Measurements from ENCODE around the gene L3MBTL4. TPM values are rescaled to one million over a fixed set of nuclear protein-coding genes. Genes with fewer than 3 reads are reported as not detected.

Gene L3MBTL4
- polyA plus RNA-seq, 1 donor from 2014 or later, result 0.61 TPM

DNA sequence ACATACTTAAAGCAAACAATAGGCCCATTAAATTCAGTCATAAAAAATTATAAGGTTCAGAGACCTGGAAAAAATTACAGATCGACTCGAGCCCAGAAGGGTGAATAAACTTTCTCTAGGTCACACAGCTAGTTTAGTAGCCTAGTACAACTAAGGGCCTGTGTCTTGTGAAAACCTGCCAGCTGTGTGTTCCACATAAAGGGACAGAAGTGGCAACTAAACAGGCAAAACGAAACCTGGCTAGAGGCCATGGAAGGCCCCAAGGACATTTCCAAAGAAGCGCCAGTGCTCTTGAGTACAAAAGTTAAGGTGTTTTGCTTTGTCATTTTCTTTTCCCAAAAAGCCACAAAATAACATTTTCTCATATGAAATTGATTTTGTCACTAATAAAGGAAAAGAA lies 164.9 kb downstream of the L3MBTL4 start:
- H3K9me3 Mint-ChIP-seq, result peaks cover 3 to 8% (median 7%) of the 10 kb centered on the region in 3 donors
- no peak overlapping the region for H3K4me3 Mint-ChIP-seq
- H3K4me1 Mint-ChIP-seq, result no peaks in the 10 kb centered on the region
- H3K27me3 Mint-ChIP-seq, result no peaks in the 10 kb centered on the region
- no peak overlapping the region for H3K27ac Mint-ChIP-seq
- no peaks in the 10 kb centered on the region for H3K36me3 Mint-ChIP-seq

DNA sequence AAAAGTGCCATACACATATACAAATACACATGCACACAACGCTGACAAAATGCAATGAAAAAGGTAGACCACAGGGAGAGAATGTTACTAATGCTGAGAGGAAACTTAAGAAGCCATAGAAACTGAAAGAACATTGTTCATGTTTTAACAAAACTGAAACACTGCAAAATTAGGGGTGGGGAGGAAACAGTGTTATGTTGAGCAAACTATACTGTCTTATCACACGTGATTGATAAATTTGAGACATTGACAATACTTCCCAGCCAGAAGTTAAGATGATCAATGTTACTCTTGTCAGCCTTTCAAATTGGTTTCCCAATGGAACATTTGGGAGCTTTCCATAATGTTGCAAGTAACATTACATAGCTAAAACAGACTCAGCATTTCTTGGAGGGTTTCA lies 165.5 kb downstream of the L3MBTL4 start:
- Mint-ChIP-seq H3K27me3 (no peaks in the 10 kb centered on the region), H3K27ac (no peak overlapping the region), H3K36me3 (no peaks in the 10 kb centered on the region), H3K9me3 (peaks cover 3 to 7% (median 3%) of the 10 kb centered on the region in 3 donors), H3K4me3 (no peak overlapping the region), H3K4me1 (no peaks in the 10 kb centered on the region)

DNA sequence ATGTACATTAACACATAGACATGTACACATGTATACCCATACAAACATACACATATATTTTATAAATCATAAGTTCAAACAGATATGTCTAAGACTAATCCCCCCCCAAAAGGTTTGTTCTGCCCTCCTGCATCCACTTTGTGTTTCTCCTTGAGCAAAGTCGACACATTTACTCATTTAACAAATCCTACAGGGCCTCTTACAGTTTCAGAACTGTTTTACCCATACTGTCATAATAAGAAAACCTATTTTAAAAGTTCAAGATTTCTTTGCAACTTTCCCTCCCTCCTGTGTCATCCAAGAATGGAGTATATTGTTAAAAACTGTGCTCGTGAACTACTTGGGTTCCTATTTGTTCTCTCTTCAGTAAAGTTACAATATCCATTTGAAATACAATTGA lies 166.7 kb downstream of the L3MBTL4 start:
- no peak overlapping the region for H3K4me3 Mint-ChIP-seq
- no peaks in the 10 kb centered on the region for H3K36me3 Mint-ChIP-seq
- H3K27ac Mint-ChIP-seq, result no peak overlapping the region
- peaks cover 3% of the 10 kb centered on the region in 3 donors for H3K9me3 Mint-ChIP-seq
- no peaks in the 10 kb centered on the region for H3K27me3 Mint-ChIP-seq
- no peaks in the 10 kb centered on the region for H3K4me1 Mint-ChIP-seq

DNA sequence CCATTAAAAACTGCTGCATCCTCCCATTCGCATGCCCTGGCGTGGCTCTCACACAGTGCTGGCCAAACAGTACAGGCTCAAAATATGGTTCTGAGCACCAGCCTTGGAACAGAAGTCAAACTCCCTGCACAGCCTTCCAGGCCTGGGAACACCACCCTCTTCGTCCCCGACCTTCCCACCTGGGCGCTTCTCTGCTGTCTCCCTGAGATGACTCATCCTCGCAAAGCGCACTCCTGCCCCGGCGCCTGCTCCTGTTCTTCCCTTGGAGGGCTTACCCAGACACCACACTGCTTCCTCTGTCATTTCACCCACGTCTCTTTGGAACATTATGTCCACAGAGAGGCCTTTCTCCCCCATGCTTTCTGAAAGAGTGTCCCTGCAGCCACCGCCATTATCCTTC lies 172.7 kb downstream of the L3MBTL4 start:
- peaks cover 0 to 5% (median 3%) of the 10 kb centered on the region in 3 donors for H3K9me3 Mint-ChIP-seq
- H3K4me1 Mint-ChIP-seq, result no peaks in the 10 kb centered on the region
- H3K27ac Mint-ChIP-seq, result no peak overlapping the region
- H3K4me3 Mint-ChIP-seq, result no peak overlapping the region
- H3K36me3 Mint-ChIP-seq, result no peaks in the 10 kb centered on the region
- no peaks in the 10 kb centered on the region for H3K27me3 Mint-ChIP-seq

DNA sequence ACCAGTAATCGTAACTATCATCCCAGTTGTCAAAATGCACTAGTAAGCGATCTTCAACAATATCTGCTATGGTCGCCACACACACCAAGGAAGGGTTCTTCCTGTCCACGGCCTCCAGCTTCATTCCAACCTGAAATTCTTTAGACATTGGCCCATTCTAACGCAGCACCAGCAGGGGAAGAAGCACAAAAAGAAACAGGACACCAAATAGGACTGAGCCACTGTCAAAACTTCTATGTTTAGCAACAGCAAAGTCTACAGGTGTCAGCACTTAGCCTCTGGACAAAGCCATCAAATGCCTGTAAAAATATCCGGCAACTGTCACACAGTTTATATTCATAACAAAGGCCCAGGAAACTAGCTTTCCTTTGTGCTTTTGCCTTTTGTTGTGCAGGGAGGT lies 175.0 kb downstream of the L3MBTL4 start:
- peaks cover 3 to 5% (median 4%) of the 10 kb centered on the region in 3 donors for H3K9me3 Mint-ChIP-seq
- no peaks in the 10 kb centered on the region for H3K4me1 Mint-ChIP-seq
- H3K27ac Mint-ChIP-seq, result no peak overlapping the region
- no peaks in the 10 kb centered on the region for H3K36me3 Mint-ChIP-seq
- no peak overlapping the region for H3K4me3 Mint-ChIP-seq
- H3K27me3 Mint-ChIP-seq, result no peaks in the 10 kb centered on the region

DNA sequence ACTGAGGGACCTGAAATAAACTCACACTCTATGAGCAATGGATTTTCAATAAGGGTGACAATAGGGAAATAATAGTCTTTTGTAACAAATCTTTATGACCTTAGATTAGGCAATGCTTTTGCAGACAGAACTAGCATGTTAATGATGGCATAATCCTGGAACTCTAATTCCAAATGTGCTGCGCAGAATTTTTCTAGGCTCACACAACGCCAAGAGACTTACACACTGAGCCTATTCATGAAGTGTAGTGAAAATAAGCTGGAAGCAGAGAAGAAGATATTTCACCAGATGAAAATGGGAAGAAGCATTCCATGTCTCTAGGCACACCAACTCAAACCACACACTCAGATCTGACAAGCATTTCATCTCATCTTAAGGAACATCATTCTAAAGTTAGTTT lies 178.5 kb downstream of the L3MBTL4 start:
- H3K4me3 Mint-ChIP-seq, result no peak overlapping the region
- no peaks in the 10 kb centered on the region for H3K4me1 Mint-ChIP-seq
- H3K27me3 Mint-ChIP-seq, result no peaks in the 10 kb centered on the region
- no peak overlapping the region for H3K27ac Mint-ChIP-seq
- H3K36me3 Mint-ChIP-seq, result peaks cover 2% of the 10 kb centered on the region
- H3K9me3 Mint-ChIP-seq, result peaks cover 3 to 8% (median 6%) of the 10 kb centered on the region in 3 donors

DNA sequence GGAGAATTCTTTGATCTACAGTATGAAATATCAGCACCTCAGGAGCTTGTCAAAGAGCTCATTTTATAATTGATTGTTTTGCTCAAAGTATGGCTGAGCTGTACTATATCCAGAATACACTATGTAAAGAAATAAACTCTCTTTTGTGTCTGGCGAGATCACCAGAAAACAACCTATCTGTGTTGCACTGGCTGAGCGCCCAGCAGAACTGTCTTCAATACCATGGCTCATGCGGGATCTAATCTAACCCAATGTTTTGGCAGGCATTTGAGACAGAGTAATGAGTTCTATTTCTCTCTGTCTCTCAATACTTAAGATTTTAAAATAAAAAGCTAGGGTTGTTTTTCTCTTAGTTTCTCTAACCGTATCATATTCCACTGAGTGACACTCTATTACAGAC lies 192.4 kb downstream of the L3MBTL4 start:
- no peaks in the 10 kb centered on the region for H3K4me1 Mint-ChIP-seq
- no peak overlapping the region for H3K4me3 Mint-ChIP-seq
- H3K36me3 Mint-ChIP-seq, result no peaks in the 10 kb centered on the region
- no peaks in the 10 kb centered on the region for H3K27me3 Mint-ChIP-seq
- peaks cover 2 to 9% (median 6%) of the 10 kb centered on the region in 3 donors for H3K9me3 Mint-ChIP-seq
- H3K27ac Mint-ChIP-seq, result no peak overlapping the region

DNA sequence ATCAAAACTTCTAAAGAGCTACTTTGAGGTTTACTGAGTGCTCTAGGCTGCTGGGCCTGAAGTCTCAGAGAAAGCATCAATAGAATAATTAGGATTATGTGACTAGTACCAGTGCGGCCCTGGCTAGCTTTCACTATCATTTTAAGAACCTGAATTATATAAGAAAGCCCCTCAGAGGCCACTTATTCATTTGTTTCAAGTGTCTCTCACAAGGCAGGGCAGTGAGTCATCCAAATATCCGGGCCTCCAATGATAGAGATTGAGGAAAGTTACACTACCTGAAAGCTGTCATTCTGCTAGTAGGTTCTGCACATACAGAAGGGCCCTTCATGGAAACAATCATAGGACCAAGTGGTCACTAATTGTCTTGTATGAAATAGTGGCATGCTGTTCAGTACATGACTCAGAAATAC lies 193.1 kb downstream of the L3MBTL4 start:
- Mint-ChIP-seq H3K4me3 (no peak overlapping the region), H3K27ac (no peak overlapping the region), H3K9me3 (peaks cover 2 to 11% (median 6%) of the 10 kb centered on the region in 3 donors), H3K27me3 (no peaks in the 10 kb centered on the region), H3K36me3 (no peaks in the 10 kb centered on the region), H3K4me1 (no peaks in the 10 kb centered on the region)

DNA sequence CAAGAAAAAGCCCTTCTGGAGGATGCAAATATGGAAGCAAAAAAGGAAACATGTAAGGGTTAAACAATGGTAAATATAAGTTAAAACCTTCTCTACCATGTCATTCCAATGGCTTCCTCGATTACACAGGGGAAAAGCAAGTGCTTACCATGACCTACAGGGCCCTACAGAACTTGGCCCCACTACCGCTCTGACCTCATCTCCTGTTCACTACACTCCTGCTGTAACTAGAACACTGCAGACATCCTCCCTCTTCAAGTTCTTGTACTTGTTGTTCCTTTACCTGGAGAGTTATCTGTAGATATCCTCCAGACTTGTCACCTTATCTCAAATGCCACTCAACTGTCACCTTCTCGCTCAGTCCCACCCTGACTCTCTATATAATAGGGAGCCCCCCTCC lies 194.6 kb downstream of the L3MBTL4 start:
- Mint-ChIP-seq H3K27me3 (no peaks in the 10 kb centered on the region), H3K4me3 (no peak overlapping the region), H3K36me3 (no peaks in the 10 kb centered on the region), H3K4me1 (no peaks in the 10 kb centered on the region), H3K27ac (no peak overlapping the region), H3K9me3 (peaks cover under 1 to 11% (median 6%) of the 10 kb centered on the region in 3 donors)

DNA sequence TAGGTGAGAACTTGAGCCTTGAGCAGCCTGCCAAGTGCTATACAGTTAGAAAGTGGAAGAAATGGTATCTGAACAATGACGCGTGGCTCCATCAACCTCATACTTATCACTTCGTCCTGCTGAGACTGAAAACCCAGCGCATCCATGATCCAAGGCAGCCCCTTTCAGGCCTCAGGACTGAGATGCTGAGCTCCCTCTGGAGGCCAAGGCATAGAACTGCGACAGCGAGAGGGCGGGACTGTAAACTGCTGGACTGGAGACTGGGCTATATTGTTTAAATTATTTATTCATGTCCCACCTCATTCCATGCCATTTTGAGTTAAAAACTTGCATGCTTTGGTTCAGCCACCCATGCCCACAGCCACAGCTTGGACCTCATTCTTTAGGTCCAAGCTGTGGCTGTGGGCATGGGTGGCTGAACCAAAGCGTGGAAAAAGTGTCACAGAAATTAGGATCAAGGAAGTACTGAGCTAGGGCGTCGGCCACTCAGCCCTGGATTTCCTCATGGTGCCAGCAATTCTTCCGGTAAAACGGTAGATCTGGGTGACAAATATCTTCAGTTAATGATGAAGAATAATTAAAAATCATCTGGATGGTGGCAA lies 195.5 kb downstream of the L3MBTL4 start:
- H3K9me3 Mint-ChIP-seq, result peaks cover 0 to 4% (median 0%) of the 10 kb centered on the region in 3 donors
- H3K27ac Mint-ChIP-seq, result no peak overlapping the region
- no peaks in the 10 kb centered on the region for H3K27me3 Mint-ChIP-seq
- H3K4me1 Mint-ChIP-seq, result no peaks in the 10 kb centered on the region
- H3K4me3 Mint-ChIP-seq, result no peak overlapping the region
- H3K36me3 Mint-ChIP-seq, result no peaks in the 10 kb centered on the region

DNA sequence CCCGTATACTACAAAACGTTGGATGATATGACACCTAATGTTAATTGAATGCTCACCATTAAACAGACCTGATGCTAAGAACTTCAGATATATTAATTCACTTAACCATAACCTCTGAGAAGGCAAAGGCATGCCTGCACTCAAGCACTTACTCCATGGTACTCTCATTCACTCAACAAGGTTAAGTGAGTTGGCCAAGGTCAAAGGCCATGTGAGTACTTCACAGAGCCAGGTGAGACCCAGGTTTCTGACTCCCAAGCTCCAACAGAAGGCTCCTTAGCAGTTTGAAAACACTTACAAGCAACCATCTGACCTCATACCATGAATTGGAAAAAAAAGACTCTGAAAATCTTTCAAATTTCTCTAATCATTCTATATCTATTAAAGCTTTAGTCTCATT lies 198.8 kb downstream of the L3MBTL4 start:
- no peaks in the 10 kb centered on the region for H3K4me1 Mint-ChIP-seq

DNA sequence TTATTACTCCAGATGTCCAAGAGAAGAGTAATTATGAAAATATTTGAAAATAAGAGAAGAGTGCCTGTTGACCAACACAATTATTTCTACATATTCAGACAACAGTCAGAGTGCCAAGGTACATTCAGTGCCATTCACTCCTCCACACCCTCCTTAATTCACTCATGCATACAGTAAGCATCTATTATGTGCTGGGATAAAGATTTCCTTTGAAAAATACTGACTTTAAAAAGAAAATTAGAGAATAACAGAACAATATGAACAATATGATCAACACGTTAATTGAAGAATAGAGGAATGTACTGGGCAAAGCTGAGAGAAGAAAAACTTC lies 203.6 kb downstream of the L3MBTL4 start:
- H3K4me3 Mint-ChIP-seq, result no peak overlapping the region
- H3K36me3 Mint-ChIP-seq, result no peaks in the 10 kb centered on the region
- no peak overlapping the region for H3K27ac Mint-ChIP-seq
- H3K9me3 Mint-ChIP-seq, result peaks cover 0 to 2% (median 0%) of the 10 kb centered on the region in 3 donors
- H3K4me1 Mint-ChIP-seq, result no peaks in the 10 kb centered on the region
- no peaks in the 10 kb centered on the region for H3K27me3 Mint-ChIP-seq

More for the DNA sequence above, 198.8 kb downstream of the L3MBTL4 start:
- Mint-ChIP-seq H3K27ac (no peak overlapping the region), H3K9me3 (peaks cover 0 to 4% (median 0%) of the 10 kb centered on the region in 3 donors), H3K4me3 (no peak overlapping the region), H3K36me3 (no peaks in the 10 kb centered on the region), H3K27me3 (no peaks in the 10 kb centered on the region)

DNA sequence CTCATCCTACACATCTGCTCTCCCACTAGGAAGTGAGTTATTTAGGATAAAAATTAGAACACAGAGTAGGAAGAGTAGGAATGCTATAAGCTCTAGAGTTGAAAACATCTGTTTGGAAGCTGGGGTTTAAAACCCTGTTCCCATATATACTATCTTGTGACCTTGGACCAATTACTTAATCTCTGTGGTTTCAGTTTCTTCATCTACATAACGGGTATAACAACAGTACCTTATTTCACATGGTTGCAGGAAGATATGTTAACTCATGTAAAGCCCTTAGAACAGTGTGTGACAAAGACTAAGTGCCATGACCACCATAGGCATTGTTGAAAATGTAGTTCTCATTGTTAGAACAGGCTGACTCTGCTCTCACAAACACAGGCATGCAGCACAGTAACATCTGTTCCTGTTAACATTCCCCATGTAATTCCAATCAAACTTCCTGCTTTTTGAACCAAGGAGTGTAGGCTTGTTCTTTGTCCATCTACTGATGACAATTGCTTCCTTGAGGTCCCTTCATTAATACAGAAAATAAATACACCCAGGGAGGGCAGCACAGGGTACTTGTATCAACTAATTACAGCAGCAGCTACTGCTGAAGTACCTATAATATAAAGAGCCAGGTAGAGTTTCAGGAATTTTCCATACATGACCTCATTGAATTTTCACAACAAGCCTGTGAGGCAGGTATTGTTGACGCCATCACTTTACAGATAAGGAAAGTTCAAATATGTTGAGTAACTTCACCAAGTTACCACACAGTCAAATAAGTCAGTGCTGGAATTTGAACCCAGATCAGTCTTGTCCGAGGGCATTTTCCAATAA lies 204.2 kb downstream of the L3MBTL4 start:
- no peak overlapping the region for H3K4me3 Mint-ChIP-seq
- no peaks in the 10 kb centered on the region for H3K4me1 Mint-ChIP-seq
- H3K9me3 Mint-ChIP-seq, result peaks cover 0 to 2% (median 0%) of the 10 kb centered on the region in 3 donors
- H3K27me3 Mint-ChIP-seq, result no peaks in the 10 kb centered on the region
- no peaks in the 10 kb centered on the region for H3K36me3 Mint-ChIP-seq
- no peak overlapping the region for H3K27ac Mint-ChIP-seq

DNA sequence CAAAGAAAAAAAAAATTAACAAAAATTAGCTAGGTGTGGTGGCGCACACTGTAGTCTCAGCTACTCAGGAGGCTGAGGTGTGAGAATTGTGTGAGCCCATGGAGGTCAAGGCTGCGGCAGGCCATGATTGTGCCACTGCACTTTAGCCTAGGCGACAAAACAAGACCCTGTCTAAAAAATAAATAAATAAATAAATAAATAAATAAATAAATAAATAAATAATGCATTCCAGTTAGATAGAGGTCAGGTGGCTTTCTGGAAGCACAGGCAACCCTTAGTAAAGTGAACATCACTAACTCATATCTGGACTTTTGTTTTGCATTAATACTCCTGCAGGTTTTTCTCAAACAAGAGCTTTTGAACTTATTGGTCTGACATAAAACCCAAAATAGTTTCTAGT lies 206.8 kb downstream of the L3MBTL4 start:
- H3K4me3 Mint-ChIP-seq, result no peak overlapping the region
- H3K9me3 Mint-ChIP-seq, result peaks cover 0 to 2% (median 0%) of the 10 kb centered on the region in 3 donors
- H3K36me3 Mint-ChIP-seq, result no peaks in the 10 kb centered on the region
- no peak overlapping the region for H3K27ac Mint-ChIP-seq
- no peaks in the 10 kb centered on the region for H3K27me3 Mint-ChIP-seq
- H3K4me1 Mint-ChIP-seq, result no peaks in the 10 kb centered on the region

DNA sequence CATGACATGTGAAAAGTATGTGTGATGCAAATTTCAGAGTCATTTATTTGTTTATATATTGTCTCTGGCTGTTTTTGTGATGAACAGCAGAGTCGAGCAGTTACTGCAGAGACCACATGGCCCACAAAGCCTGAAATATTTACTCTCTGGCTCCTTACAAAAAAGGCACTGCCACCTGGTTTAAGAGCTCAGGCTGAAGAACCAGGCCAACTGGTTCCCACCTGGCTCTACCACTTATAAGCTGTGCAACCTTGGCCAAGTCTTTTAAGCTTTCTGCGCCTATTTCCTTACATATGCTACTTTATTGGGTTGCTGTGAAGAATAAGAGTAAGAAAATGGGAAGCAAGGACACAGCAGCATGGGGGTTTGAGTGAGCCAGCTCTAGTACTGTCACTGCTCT lies 207.6 kb downstream of the L3MBTL4 start:
- H3K27ac Mint-ChIP-seq, result no peak overlapping the region
- H3K27me3 Mint-ChIP-seq, result no peaks in the 10 kb centered on the region
- no peak overlapping the region for H3K4me3 Mint-ChIP-seq
- H3K4me1 Mint-ChIP-seq, result no peaks in the 10 kb centered on the region
- no peaks in the 10 kb centered on the region for H3K36me3 Mint-ChIP-seq
- H3K9me3 Mint-ChIP-seq, result peaks cover 0 to 2% (median 0%) of the 10 kb centered on the region in 3 donors

DNA sequence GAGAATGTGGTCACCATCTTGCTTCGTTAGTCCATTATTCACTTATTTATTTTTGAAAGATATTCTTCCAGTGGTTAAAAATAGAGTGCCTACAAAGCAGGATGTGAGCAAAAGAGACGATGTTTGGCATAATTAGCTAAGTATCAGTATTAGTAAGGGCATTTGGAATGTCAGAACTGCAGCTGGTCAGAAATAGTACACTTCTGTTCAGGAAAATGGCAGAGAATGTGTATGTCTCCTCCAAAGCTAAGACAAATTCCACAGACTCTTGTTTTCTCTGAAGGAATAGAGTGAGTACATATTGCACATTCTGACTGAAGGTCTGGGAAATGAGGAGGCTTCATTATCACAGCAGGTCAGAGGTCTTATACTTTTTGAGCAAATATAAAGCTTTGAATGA lies 209.0 kb downstream of the L3MBTL4 start:
- Mint-ChIP-seq H3K36me3 (no peaks in the 10 kb centered on the region), H3K27ac (no peak overlapping the region), H3K4me3 (no peak overlapping the region), H3K27me3 (no peaks in the 10 kb centered on the region), H3K4me1 (no peaks in the 10 kb centered on the region), H3K9me3 (peaks cover 0 to 3% (median 0%) of the 10 kb centered on the region in 3 donors)

Measured in IgD-negative memory B cell (primary cell).